SK-MEL-5 (cell line): ENCODE measurements around the gene PFN4. TPM values are rescaled to one million over a fixed set of nuclear protein-coding genes. Genes with fewer than 3 reads are reported as not detected.
"Not testable (repeated sequence)": the region's sequence is repeated elsewhere in the genome, so short reads cannot be mapped to it uniquely, and the experiment has no call there.

Experiments used
- DNase-seq: peaks from one replicate; pipeline ENCODE4 v3.0.0-alpha.2; 2016; ENCODE audit warnings: low read depth, low spot score
- in situ Hi-C: cut with HindIII; loops from 2 replicates; pipeline ENCODE4 v1.10.0; 2016; ENCODE audit warnings: low sequenced_read_pairs, high pct_unique_total_duplicates, low pct_unique_long_range_greater_than_20kb
- polyA plus RNA-seq, 2 experiments: library from polyadenylated mRNA; depleted of rRNA; stranded (reverse); fragments of >200 nt; gene quantifications; 2 replicates each; pipeline ENCODE4 v1.2.3, GENCODE V29; 2015
- total RNA-seq: library from RNA; depleted of rRNA; stranded (reverse); fragments of >200 nt; shearing (Covaris generic); gene quantifications from 2 replicates; pipeline ENCODE4 v1.2.3, GENCODE V29; 2014; rRNA removed

The PFN4 gene
- total RNA-seq: 1.6 and 2.3 TPM in 2 replicates
- polyA plus RNA-seq (2015; cell fraction: cytosol; rRNA removed): 0.67 TPM in 1 of 2 replicates, not detected in the other
- polyA plus RNA-seq (2015; cell fraction: nucleus; rRNA removed): 3.9 and 9.6 TPM in 2 replicates

- DNase-seq: peak; percentile 73
Observed at GRCh38 chr2:24123195-24123921, at the start of gene PFN4, which contains the start of gene FAM228B. PFN4 (minus strand) TSS chr2:24123334; CDS start chr2:24122535, 799 bp downstream. FAM228B (plus strand) TSS chr2:24123469; CDS start chr2:24124362, 893 bp downstream.

GRCh38 chr2:24169023-24169422 is 45.9 kb upstream of the PFN4 start:
- in situ Hi-C loops: no loop called here
- no peak for DNase-seq

More at GRCh38 chr2:24123195-24123921, at the start of gene PFN4, which contains the start of gene FAM228B:
- in situ Hi-C loops: no loop called here

GRCh38 chr2:24164416-24164973 is 41.4 kb upstream of the PFN4 start:
- DNase-seq: peak; percentile 67

GRCh38 chr2:24163601-24164000 is 40.5 kb upstream of the PFN4 start:
- no peak for DNase-seq
- in situ Hi-C loops: no loop called here

More at GRCh38 chr2:24164416-24164973, 41.4 kb upstream of the PFN4 start:
- in situ Hi-C loops: no loop called here

GRCh38 chr2:24163186-24163585 is 40.1 kb upstream of the PFN4 start:
- in situ Hi-C loops: no loop called here
- no peak for DNase-seq

- in situ Hi-C loops: no loop called here
- no peak for DNase-seq
Observed at GRCh38 chr2:24162494-24162893, 39.4 kb upstream of the PFN4 start.

- DNase-seq: no peak
- in situ Hi-C loops: no loop called here
Observed at GRCh38 chr2:24160761-24161160, 37.6 kb upstream of the PFN4 start.

- no peak for DNase-seq
- in situ Hi-C loops: no loop called here
Observed at GRCh38 chr2:24159708-24160107, 36.6 kb upstream of the PFN4 start.

- in situ Hi-C loops: no loop called here
- no peak for DNase-seq
Observed at GRCh38 chr2:24158131-24158530, 35.0 kb upstream of the PFN4 start.

GRCh38 chr2:24153478-24153877 is 30.3 kb upstream of the PFN4 start:
- no peak for DNase-seq
- in situ Hi-C loops: no loop called here

GRCh38 chr2:24152413-24153197 is 29.5 kb upstream of the PFN4 start:
- DNase-seq: no peak
- in situ Hi-C loops: no loop called here

GRCh38 chr2:24147364-24147763 is 24.2 kb upstream of the PFN4 start:
- in situ Hi-C loops: no loop called here
- DNase-seq: no peak

GRCh38 chr2:24140305-24140704 is 17.2 kb upstream of the PFN4 start:
- DNase-seq, in situ Hi-C loops: not testable (repeated sequence)

GRCh38 chr2:24132543-24132942 is 9.4 kb upstream of the PFN4 start:
- in situ Hi-C loops: no loop called here
- DNase-seq: no peak

GRCh38 chr2:24125956-24126355 is 2.8 kb upstream of the PFN4 start:
- no peak for DNase-seq
- in situ Hi-C loops: no loop called here

GRCh38 chr2:24123922-24124580 is 917 bp upstream of the PFN4 start:
- DNase-seq: peak; percentile 52
- in situ Hi-C loops: no loop called here

- no peak for DNase-seq
- in situ Hi-C loops: no loop called here
Observed at GRCh38 chr2:24122366-24123194, 554 bp downstream of the PFN4 start.
